PC-3 (cell line): ENCODE measurements around the gene ETFA.

Experiments used
- EZH2 ChIP-seq: fragments of 300-600 bp; sonication (generic); IDR thresholded peaks from one replicate; pipeline ENCODE4 v1.6.1; 2017; ENCODE audit warnings: antibody characterized with exemption, mild to moderate bottlenecking, low read length; ENCODE audit not compliant: unreplicated experiment
- EZH2phosphoT487 ChIP-seq: fragments of 300-600 bp; sonication (generic); IDR thresholded peaks from 2 replicates; pipeline ENCODE4 v1.6.1; 2018; ENCODE audit warnings: mild to moderate bottlenecking, antibody characterized with exemption, low read length, borderline replicate concordance
- TF ChIP-seq, protein P1 (sequence below): fragments of 300-600 bp; sonication (generic); conservative IDR thresholded peaks from 2 replicates; pipeline ENCODE4 v1.5.1; 2017; ENCODE audit warnings: antibody characterized with exemption, low read depth, mild to moderate bottlenecking, low read length

DNA sequence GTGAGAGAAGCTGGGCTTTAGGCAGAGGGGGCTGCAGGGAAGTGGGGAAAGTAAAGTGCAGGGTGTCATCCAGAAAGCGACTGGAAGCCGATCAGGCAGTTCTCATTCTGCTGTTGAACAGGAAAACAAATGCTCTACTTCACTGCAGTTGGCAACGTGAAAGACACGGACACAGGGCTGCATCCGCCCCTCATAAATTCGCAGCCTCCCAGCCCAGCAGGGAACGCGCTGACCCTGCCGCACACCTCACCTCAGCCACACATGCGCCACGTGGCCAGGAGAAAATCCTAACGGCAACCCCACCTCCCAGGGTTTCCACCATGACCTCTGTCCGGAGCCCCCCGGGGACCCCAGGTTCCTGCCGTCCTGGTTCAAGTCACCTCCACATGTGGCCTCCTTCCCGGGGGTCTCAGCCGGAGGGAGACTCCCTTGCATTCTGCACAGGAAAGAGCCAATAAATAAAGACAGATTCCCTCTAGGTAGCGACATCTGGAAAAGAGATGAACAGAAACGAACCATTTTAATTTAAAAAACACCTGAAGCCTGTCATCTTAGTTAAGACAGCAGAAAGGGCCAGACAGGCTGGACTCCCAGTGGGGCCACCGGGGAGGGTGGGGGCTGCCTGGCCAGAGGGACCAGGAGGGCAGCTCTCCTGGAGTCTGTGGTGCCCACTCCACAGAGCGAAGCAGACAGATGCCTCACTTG is 132.8 kb downstream of the ETFA start:
- TF ChIP-seq EZH2, result no peak
- TF ChIP-seq, protein P1, sequence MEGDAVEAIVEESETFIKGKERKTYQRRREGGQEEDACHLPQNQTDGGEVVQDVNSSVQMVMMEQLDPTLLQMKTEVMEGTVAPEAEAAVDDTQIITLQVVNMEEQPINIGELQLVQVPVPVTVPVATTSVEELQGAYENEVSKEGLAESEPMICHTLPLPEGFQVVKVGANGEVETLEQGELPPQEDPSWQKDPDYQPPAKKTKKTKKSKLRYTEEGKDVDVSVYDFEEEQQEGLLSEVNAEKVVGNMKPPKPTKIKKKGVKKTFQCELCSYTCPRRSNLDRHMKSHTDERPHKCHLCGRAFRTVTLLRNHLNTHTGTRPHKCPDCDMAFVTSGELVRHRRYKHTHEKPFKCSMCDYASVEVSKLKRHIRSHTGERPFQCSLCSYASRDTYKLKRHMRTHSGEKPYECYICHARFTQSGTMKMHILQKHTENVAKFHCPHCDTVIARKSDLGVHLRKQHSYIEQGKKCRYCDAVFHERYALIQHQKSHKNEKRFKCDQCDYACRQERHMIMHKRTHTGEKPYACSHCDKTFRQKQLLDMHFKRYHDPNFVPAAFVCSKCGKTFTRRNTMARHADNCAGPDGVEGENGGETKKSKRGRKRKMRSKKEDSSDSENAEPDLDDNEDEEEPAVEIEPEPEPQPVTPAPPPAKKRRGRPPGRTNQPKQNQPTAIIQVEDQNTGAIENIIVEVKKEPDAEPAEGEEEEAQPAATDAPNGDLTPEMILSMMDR, result no peak
- TF ChIP-seq EZH2phosphoT487, result no peak
